Testis (tissue), 2 donors: ENCODE measurements around the gene OR2B2.
"Not testable (repeated sequence)": the region's sequence is repeated elsewhere in the genome, so short reads cannot be mapped to it uniquely, and the experiment has no call there.

Experiments used
- POLR2A ChIP-seq: fragments of 450-650 bp; IDR thresholded peaks from one replicate; pipeline ENCODE4 v1.6.1; 2017; ENCODE audit warnings: antibody characterized with exemption, mild to moderate bottlenecking, moderate library complexity
- TF ChIP-seq, protein P1 (sequence below), 3 experiments: fragments of 450-650 bp in 2 of 3; fragments of 200-600 bp in 1 of 3; sonication (generic) in 1 of 3; IDR thresholded peaks; one replicate each; pipeline ENCODE4 v1.5.1; 2016 to 2019; ENCODE audit warnings: antibody characterized with exemption in 3 of 3, mild to moderate bottlenecking in 2 of 3, moderate library complexity in 1 of 3

DNA sequence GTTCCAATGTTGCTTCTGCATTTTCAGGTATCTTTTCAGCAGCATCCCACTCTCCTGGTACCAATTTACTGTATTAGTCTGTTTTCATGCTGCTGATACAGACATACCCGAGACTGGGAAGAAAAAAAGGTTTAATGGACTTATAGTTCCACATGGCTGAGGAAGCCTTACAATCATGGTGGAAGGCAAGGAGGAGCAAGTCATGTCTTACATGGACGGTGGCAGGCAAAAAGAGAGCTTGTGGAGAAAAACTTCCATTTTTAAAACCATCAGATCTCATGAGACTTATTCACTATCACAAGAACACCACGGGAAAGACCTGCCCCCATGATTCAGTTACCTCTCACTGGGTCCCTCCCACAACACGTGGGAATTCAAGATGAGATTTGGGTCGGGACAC is 17.7 kb upstream of the OR2B2 start:
- TF ChIP-seq, protein P1, sequence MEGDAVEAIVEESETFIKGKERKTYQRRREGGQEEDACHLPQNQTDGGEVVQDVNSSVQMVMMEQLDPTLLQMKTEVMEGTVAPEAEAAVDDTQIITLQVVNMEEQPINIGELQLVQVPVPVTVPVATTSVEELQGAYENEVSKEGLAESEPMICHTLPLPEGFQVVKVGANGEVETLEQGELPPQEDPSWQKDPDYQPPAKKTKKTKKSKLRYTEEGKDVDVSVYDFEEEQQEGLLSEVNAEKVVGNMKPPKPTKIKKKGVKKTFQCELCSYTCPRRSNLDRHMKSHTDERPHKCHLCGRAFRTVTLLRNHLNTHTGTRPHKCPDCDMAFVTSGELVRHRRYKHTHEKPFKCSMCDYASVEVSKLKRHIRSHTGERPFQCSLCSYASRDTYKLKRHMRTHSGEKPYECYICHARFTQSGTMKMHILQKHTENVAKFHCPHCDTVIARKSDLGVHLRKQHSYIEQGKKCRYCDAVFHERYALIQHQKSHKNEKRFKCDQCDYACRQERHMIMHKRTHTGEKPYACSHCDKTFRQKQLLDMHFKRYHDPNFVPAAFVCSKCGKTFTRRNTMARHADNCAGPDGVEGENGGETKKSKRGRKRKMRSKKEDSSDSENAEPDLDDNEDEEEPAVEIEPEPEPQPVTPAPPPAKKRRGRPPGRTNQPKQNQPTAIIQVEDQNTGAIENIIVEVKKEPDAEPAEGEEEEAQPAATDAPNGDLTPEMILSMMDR (IDR thresholded peaks at IDR 0.05), result not testable (repeated sequence)
- not testable (repeated sequence) for TF ChIP-seq POLR2A
